ENCODE results near the gene CNTNAP5.

Gene CNTNAP5

GRCh38 chr2:124248386-124248785 is 223.3 kb downstream of the CNTNAP5 start:
- ChIA-PET POLR2A (no interaction called here), CTCF (interaction anchor here (0.6 to 1.7 kb wide), 3 partner anchors 8 to 20 kb away, joined by 3 to 9 read pairs (median 3); no protein-coding TSS in a partner anchor)
- TF ChIP-seq CTCF (IDR thresholded peaks at IDR 0.05; ENCODE audit: control extremely low read depth, extremely low read depth, low read depth, missing control alignments), result no peak
- no peak for DNase-seq (ENCODE audit: extremely low spot score)

- CTCF ChIA-PET, result no interaction called here
- no peak for TF ChIP-seq CTCF (IDR thresholded peaks at IDR 0.05; ENCODE audit: control extremely low read depth, extremely low read depth, low read depth, missing control alignments)
- no peak for DNase-seq (ENCODE audit: extremely low spot score)
- POLR2A ChIA-PET, result no interaction called here
Measured at GRCh38 chr2:124250433-124250832, 225.3 kb downstream of the CNTNAP5 start.

GRCh38 chr2:124254621-124255020 is 229.5 kb downstream of the CNTNAP5 start:
- POLR2A ChIA-PET, result no interaction called here
- DNase-seq (ENCODE audit: extremely low spot score), result no peak
- no peak for TF ChIP-seq CTCF (IDR thresholded peaks at IDR 0.05; ENCODE audit: control extremely low read depth, extremely low read depth, low read depth, missing control alignments)
- CTCF ChIA-PET, result no interaction called here

- POLR2A ChIA-PET, result no interaction called here
- DNase-seq (ENCODE audit: extremely low spot score), result no peak
- no peak for TF ChIP-seq CTCF (IDR thresholded peaks at IDR 0.05; ENCODE audit: control extremely low read depth, extremely low read depth, low read depth, missing control alignments)
- CTCF ChIA-PET, result interaction anchor here (0.7 to 1.3 kb wide), 3 partner anchors 9 to 21 kb away, joined by 3 read pairs; no protein-coding TSS in a partner anchor
Measured at GRCh38 chr2:124257120-124257519, 232.0 kb downstream of the CNTNAP5 start.

GRCh38 chr2:124258140-124258880 is 233.2 kb downstream of the CNTNAP5 start:
- no peak for TF ChIP-seq CTCF (IDR thresholded peaks at IDR 0.05; ENCODE audit: control extremely low read depth, extremely low read depth, low read depth, missing control alignments)
- no peak for DNase-seq (ENCODE audit: extremely low spot score)
- POLR2A ChIA-PET, result no interaction called here
- CTCF ChIA-PET, result no interaction called here

GRCh38 chr2:124261456-124261855 is 236.4 kb downstream of the CNTNAP5 start:
- ChIA-PET POLR2A (no interaction called here), CTCF (no interaction called here)
- no peak for DNase-seq (ENCODE audit: extremely low spot score)
- no peak for TF ChIP-seq CTCF (IDR thresholded peaks at IDR 0.05; ENCODE audit: control extremely low read depth, extremely low read depth, low read depth, missing control alignments)

Data from GM10248 (cell line).